Effector memory CD8-positive, alpha-beta T cell (primary cell): ENCODE results near the gene SHQ1.
"Not testable (repeated sequence)": the region's sequence is repeated elsewhere in the genome, so short reads cannot be mapped to it uniquely, and the experiment has no call there.

Source experiments
- ATAC-seq: fragments of 150-1000 bp; cut with Tn5 transposase; replicated peaks from 2 replicates; pipeline ENCODE4 v1.10.0; 2021; ENCODE audit warnings: mild to moderate bottlenecking, moderate library complexity
- DNase-seq, 3 experiments: peaks; one replicate each; pipeline ENCODE4 v3.0.0; 2021
- H3K27ac Mint-ChIP-seq, 2 donors: one replicate each; pipeline ENCODE4 v1.8.0; 2022; ENCODE audit warnings: mild to moderate bottlenecking in 2 of 2, mixed read lengths in 2 of 2, moderate library complexity in 2 of 2
- H3K27me3 Mint-ChIP-seq, 2 donors: one replicate each; pipeline ENCODE4 v1.8.0; 2022; ENCODE audit warnings: mixed read lengths in 2 of 2
- H3K36me3 Mint-ChIP-seq: one replicate; pipeline ENCODE4 v1.8.0; 2022; ENCODE audit warnings: mild to moderate bottlenecking, moderate library complexity, mixed read lengths; ENCODE audit not compliant: insufficient read depth
- H3K4me1 Mint-ChIP-seq, 2 donors: one replicate each; pipeline ENCODE4 v1.8.0; 2022; ENCODE audit warnings: low read depth in 2 of 2, mixed read lengths in 2 of 2
- H3K4me3 Mint-ChIP-seq, 2 donors: one replicate each; pipeline ENCODE4 v1.8.0; 2022; ENCODE audit warnings: mild to moderate bottlenecking in 2 of 2, mixed read lengths in 2 of 2, moderate library complexity in 2 of 2
- H3K9me3 Mint-ChIP-seq, 2 donors: one replicate each; pipeline ENCODE4 v1.8.0; 2022; ENCODE audit warnings: mixed read lengths in 2 of 2

Gene SHQ1

GRCh38 chr3:72804361-72804760 lies 43.9 kb downstream of the SHQ1 start:
- H3K27ac Mint-ChIP-seq, result no peak overlapping the region
- DNase-seq (no peak), ATAC-seq (no peak)
- H3K27me3 Mint-ChIP-seq, result no peaks in the 10 kb centered on the region
- no peak overlapping the region for H3K4me3 Mint-ChIP-seq
- H3K9me3 Mint-ChIP-seq, result no peaks in the 10 kb centered on the region
- no peaks in the 10 kb centered on the region for H3K4me1 Mint-ChIP-seq
- H3K36me3 Mint-ChIP-seq, result peaks cover 9% of the 10 kb centered on the region

GRCh38 chr3:72803573-72803972 lies 44.7 kb downstream of the SHQ1 start:
- no peaks in the 10 kb centered on the region for H3K27me3 Mint-ChIP-seq
- H3K36me3 Mint-ChIP-seq, result peaks cover 9% of the 10 kb centered on the region
- H3K4me1 Mint-ChIP-seq, result no peaks in the 10 kb centered on the region
- H3K4me3 Mint-ChIP-seq, result no peak overlapping the region
- no peak for ATAC-seq
- no peak for DNase-seq
- H3K27ac Mint-ChIP-seq, result no peak overlapping the region
- H3K9me3 Mint-ChIP-seq, result no peaks in the 10 kb centered on the region

GRCh38 chr3:72802001-72802400 lies 46.2 kb downstream of the SHQ1 start:
- Mint-ChIP-seq H3K4me1 (no peaks in the 10 kb centered on the region), H3K36me3 (peaks cover 8% of the 10 kb centered on the region), H3K9me3 (no peaks in the 10 kb centered on the region), H3K4me3 (no peak overlapping the region), H3K27me3 (no peaks in the 10 kb centered on the region), H3K27ac (no peak overlapping the region)
- no peak for ATAC-seq
- no peak for DNase-seq

DNA sequence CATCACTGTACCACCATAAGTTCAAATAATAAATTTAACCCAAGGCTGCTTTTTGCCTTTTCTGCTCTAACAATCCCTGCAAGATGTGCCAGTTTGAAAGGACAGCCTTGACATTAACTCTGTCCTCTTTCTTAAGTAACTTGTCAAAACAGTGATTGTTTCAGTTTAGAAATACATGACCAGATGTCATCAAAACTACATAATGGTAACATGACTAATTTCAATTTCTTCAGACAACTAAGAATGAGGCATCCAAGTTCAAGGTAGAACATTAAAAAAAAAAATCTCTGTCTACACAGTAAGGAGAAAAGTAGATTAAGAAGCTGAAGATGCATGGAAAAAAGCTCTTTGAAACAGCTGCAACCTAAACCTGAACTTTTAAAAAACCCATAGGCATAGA lies 47.4 kb downstream of the SHQ1 start:
- DNase-seq, result no peak
- no peaks in the 10 kb centered on the region for H3K27me3 Mint-ChIP-seq
- no peak for ATAC-seq
- no peaks in the 10 kb centered on the region for H3K9me3 Mint-ChIP-seq
- no peak overlapping the region for H3K4me3 Mint-ChIP-seq
- H3K36me3 Mint-ChIP-seq, result peaks cover 11% of the 10 kb centered on the region
- no peak overlapping the region for H3K27ac Mint-ChIP-seq
- no peaks in the 10 kb centered on the region for H3K4me1 Mint-ChIP-seq

DNA sequence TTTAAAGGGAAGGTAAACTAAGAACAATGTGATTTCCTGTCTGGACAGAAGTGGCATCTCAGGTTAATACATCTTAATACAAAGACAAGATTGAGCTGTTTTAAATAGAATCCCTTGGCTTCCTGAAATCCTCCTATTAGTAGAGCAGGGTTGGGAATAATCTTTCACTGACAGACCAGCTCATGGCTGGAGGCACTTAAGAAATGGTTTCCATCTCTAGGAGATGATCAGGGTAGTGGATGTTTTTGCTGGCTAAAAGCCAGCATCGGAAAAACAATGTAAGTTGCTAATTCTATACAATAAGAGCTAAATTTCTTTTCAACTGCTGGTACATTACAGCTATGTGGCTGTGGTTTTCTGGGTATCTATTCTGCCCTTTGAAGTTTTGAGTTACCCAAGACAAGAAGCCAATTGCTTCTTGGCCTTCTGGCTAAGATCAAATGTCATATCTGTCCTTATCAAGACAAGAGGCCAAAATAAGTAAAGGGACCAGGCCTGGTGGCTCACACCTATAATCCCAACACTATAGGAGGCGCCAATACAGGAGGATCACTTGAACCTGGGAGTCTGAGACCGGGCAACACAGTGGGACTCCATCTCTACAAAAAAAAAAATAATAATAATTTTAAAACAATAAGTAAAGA lies 49.6 kb downstream of the SHQ1 start:
- H3K4me3 Mint-ChIP-seq, result no peak overlapping the region
- ATAC-seq (no peak), DNase-seq (no peak)
- no peaks in the 10 kb centered on the region for H3K9me3 Mint-ChIP-seq
- no peak overlapping the region for H3K27ac Mint-ChIP-seq
- H3K4me1 Mint-ChIP-seq, result no peaks in the 10 kb centered on the region
- no peaks in the 10 kb centered on the region for H3K27me3 Mint-ChIP-seq
- H3K36me3 Mint-ChIP-seq, result peaks cover 7% of the 10 kb centered on the region

GRCh38 chr3:72797773-72798543 lies 50.3 kb downstream of the SHQ1 start:
- Mint-ChIP-seq H3K4me1 (no peaks in the 10 kb centered on the region), H3K27ac (no peak overlapping the region)

DNA sequence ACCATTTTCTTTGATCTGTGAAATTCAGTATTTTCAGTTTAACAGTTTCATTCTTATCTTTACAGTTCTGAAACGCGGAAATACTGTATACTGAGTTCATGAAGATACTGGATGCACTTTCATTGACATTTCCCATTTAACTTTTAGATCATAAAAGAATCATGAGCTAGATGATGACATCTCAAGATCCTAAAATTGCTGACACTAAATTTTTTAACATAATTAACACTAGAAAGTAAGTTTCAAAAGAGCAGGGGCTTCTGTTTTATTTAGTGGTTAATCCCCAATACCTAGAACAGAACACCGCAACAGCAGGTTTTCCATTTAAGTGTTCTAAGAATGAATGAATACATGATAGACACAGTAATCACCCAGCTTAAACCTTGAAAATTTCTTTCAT lies 54.2 kb downstream of the SHQ1 start:
- peaks cover 19% of the 10 kb centered on the region for H3K36me3 Mint-ChIP-seq

More at GRCh38 chr3:72797773-72798543, 50.3 kb downstream of the SHQ1 start:
- Mint-ChIP-seq H3K9me3 (no peaks in the 10 kb centered on the region), H3K4me3 (no peak overlapping the region), H3K27me3 (no peaks in the 10 kb centered on the region), H3K36me3 (peaks cover 9% of the 10 kb centered on the region)
- DNase-seq, result no peak
- ATAC-seq, result no peak

DNA sequence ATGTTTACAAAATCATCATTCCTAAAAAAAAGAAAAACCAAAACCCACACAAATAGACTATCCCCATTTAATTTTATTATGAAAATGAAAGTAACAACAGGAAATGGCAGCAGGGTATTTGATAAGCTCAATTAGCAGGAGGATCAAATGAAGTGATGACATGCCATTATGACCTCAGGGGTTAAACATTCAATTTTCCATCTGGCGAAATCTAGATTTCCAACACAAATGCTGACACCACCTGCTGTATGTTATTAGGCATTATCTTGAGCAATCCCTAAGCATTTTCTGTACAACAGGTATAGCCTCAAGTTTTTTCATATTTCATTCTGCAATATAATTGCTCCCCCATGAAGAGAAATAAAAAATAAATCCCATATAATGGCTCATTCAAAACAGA lies 57.1 kb downstream of the SHQ1 start:
- peaks cover 3 to 10% of the 10 kb centered on the region in 2 donors for H3K4me1 Mint-ChIP-seq
- DNase-seq, result no peak
- peak overlapping the region; percentile 25 to 28 for H3K4me3 Mint-ChIP-seq
- H3K27me3 Mint-ChIP-seq, result no peaks in the 10 kb centered on the region
- no peaks in the 10 kb centered on the region for H3K9me3 Mint-ChIP-seq
- no peak for ATAC-seq
- peak overlapping the region; percentile 79 to 81 for H3K27ac Mint-ChIP-seq
- peaks cover 15% of the 10 kb centered on the region for H3K36me3 Mint-ChIP-seq

More for the DNA sequence above, 54.2 kb downstream of the SHQ1 start:
- ATAC-seq (no peak), DNase-seq (no peak)
- peaks cover 3 to 10% of the 10 kb centered on the region in 2 donors for H3K4me1 Mint-ChIP-seq
- no peak overlapping the region for H3K27ac Mint-ChIP-seq
- no peak overlapping the region for H3K4me3 Mint-ChIP-seq
- H3K27me3 Mint-ChIP-seq, result no peaks in the 10 kb centered on the region
- no peaks in the 10 kb centered on the region for H3K9me3 Mint-ChIP-seq

DNA sequence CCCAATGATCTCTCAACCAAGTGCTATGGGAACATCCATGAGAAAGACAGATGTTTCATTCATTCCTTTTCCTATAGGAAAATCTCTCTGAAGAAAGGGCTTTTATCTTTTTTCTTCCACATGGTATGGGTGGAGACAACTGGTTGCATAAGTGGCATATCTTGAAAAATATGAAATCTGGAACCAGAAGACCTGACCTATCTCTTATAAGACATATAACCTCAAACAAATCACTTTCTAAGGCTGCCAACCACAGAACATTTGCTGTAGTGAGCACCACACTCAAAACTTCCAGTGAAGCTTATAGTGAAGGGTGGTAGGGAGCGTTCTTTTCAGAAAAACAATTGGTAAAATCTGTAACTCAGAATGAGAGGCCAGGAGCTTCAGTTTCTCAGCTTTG lies 58.5 kb downstream of the SHQ1 start:
- Mint-ChIP-seq H3K27ac (no peak overlapping the region), H3K4me1 (peaks cover 3 to 10% of the 10 kb centered on the region in 2 donors)
- ATAC-seq, result no peak

DNA sequence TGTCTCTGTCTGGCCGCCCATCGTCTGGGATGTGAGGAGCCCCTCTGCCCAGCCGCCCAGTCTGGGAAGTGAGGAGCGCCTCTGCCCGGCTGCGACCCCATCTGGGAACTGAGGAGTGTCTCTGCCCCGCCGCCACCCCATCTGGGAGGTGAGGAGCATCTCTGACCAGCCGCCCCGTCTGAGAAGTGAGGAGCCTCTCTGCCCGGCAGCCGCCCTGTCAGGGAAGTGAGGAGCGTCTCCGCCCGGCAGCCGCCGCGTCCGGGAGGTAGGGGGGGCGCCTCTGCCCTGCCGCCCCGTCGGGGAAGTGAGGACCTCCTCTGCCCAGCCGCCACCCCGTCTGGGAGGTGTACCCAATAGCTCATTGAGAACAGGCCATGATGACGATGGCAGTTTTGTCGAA lies 60.0 kb downstream of the SHQ1 start:
- H3K27ac Mint-ChIP-seq, ATAC-seq, H3K4me1 Mint-ChIP-seq, H3K9me3 Mint-ChIP-seq, DNase-seq, H3K27me3 Mint-ChIP-seq, H3K4me3 Mint-ChIP-seq: not testable (repeated sequence)
- peaks cover 12% of the 10 kb centered on the region for H3K36me3 Mint-ChIP-seq

More for the DNA sequence above, 58.5 kb downstream of the SHQ1 start:
- no peak for DNase-seq
- Mint-ChIP-seq H3K9me3 (no peaks in the 10 kb centered on the region), H3K4me3 (no peak overlapping the region), H3K27me3 (no peaks in the 10 kb centered on the region), H3K36me3 (peaks cover 12% of the 10 kb centered on the region)

DNA sequence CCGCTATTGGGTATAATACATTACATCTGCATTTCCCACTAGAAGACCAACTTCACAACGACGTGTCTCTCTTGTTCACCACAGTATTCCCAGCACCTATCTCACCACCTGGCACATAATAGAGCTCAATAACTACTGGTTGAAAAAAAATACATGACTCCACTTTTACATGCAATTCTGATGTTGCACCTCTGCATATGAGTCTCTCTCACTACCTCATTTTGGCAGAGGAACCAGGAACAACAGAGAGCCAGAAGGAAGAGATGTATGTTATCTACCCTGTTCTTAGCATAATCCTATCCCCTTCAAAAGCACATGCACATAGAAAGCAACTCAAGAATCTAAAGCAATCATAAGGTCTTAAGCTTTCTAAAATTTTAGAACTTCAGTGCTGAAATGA lies 61.6 kb downstream of the SHQ1 start:
- H3K36me3 Mint-ChIP-seq, result no peaks in the 10 kb centered on the region
- DNase-seq (no peak), ATAC-seq (no peak)
- H3K27ac Mint-ChIP-seq, result no peak overlapping the region
- no peak overlapping the region for H3K4me3 Mint-ChIP-seq
- peaks cover 3 to 10% of the 10 kb centered on the region in 2 donors for H3K4me1 Mint-ChIP-seq
- H3K9me3 Mint-ChIP-seq, result no peaks in the 10 kb centered on the region
- H3K27me3 Mint-ChIP-seq, result no peaks in the 10 kb centered on the region

DNA sequence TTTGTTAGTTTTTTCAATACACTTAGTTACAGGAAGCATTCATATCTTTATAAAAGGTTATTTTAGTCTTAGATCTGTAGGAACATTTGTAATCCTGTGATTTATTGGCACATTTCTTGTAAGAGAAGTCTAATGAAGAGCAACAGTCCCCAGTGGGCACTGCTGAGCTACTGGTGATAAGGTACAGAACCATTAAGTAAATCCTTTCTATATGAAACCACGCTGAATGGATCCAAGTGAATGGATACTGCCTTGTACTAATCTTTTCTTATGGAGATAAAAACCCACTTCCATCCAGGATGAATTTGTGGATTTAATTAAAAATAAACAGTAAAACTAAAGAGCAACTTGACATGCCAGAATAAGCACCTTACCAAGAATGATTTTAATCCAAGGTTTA lies 64.0 kb downstream of the SHQ1 start:
- H3K27ac Mint-ChIP-seq, result no peak overlapping the region

GRCh38 chr3:72782521-72782920 lies 65.7 kb downstream of the SHQ1 start:
- no peaks in the 10 kb centered on the region for H3K9me3 Mint-ChIP-seq
- no peak overlapping the region for H3K4me3 Mint-ChIP-seq
- ATAC-seq, result no peak
- H3K27ac Mint-ChIP-seq, result no peak overlapping the region
- H3K4me1 Mint-ChIP-seq, result no peaks in the 10 kb centered on the region
- H3K27me3 Mint-ChIP-seq, result no peaks in the 10 kb centered on the region
- no peak for DNase-seq
- peaks cover 5% of the 10 kb centered on the region for H3K36me3 Mint-ChIP-seq

More for the DNA sequence above, 64.0 kb downstream of the SHQ1 start:
- Mint-ChIP-seq H3K9me3 (no peaks in the 10 kb centered on the region), H3K4me3 (no peak overlapping the region), H3K36me3 (peaks cover 5% of the 10 kb centered on the region), H3K4me1 (no peaks in the 10 kb centered on the region), H3K27me3 (no peaks in the 10 kb centered on the region)
- no peak for ATAC-seq
- DNase-seq, result no peak
